ENCODE results near the gene PAX6.

GRCh38 chr11:31802000-31802551, 9.0 kb downstream of the PAX6 start:
- TF ChIP-seq POLR2A (IDR thresholded peaks at IDR 0.05; ENCODE audit: low read depth, low read length) (no peak), POLR2AphosphoS5 (IDR thresholded peaks at IDR 0.05; ENCODE audit: low read depth, low read length) (no peak)
